ENCODE data around the gene ZMIZ1. TPM values are rescaled to one million over a fixed set of nuclear protein-coding genes. Genes with fewer than 3 reads are reported as not detected.

Gene ZMIZ1
- total and polyA plus RNA-seq, 4 donors = 3.9 to 19.1 (median 9.8) TPM

- H3K27me3 ChIP-seq (ENCODE audit: control insufficient read depth in 4 of 4, insufficient read depth in 4 of 4, low read length in 3 of 4) = no peaks in the 10 kb centered on the region
- no peak overlapping the region for H3K4me3 ChIP-seq (ENCODE audit: low read depth in 1 of 3, low read length in 3 of 3)
- no peak overlapping the region for H3K27ac ChIP-seq (ENCODE audit: low read depth in 1 of 2, low read length in 2 of 2)
- DNase-seq (ENCODE audit: low spot score) = peak; percentile 25
- 97% methylated on average over 11 of the region's 11 CpGs for WGBS
- H3K36me3 ChIP-seq (ENCODE audit: control insufficient read depth in 4 of 4, insufficient read depth in 3 of 4, low read depth in 1 of 4, low read length in 3 of 4) = peaks cover 26 to 62% (median 52%) of the 10 kb centered on the region in 4 donors
- H3K9ac ChIP-seq (ENCODE audit: low read depth in 1 of 2, low read length in 2 of 2) = no peak overlapping the region
- no peak for TF ChIP-seq TAF1 (conservative IDR thresholded peaks at IDR 0.05)
- TF ChIP-seq YY1 (IDR thresholded peaks at IDR 0.05) = no peak
- TF ChIP-seq ZBTB33 (IDR thresholded peaks at IDR 0.05) = no peak
- TF ChIP-seq SP1 (IDR thresholded peaks at IDR 0.05) = no peak
- no peak for TF ChIP-seq EGR1 (IDR thresholded peaks at IDR 0.05; ENCODE audit: low read depth in 2 of 2)
- no peak for TF ChIP-seq GABPA (IDR thresholded peaks at IDR 0.05 in 1 of 2, conservative IDR thresholded peaks at IDR 0.05 in 1 of 2)
- no peak for TF ChIP-seq RAD21 (IDR thresholded peaks at IDR 0.05)
- peaks cover 7 to 21% (median 8%) of the 10 kb centered on the region in 4 donors for H3K4me1 ChIP-seq (ENCODE audit: control insufficient read depth in 4 of 4, insufficient read depth in 4 of 4, low read length in 3 of 4)
- H3K9me3 ChIP-seq (ENCODE audit: control insufficient read depth in 4 of 4, low read length in 3 of 4) = no peaks in the 10 kb centered on the region
These were observed 283.5 kb downstream of the ZMIZ1 start for GRCh38 chr10:79352035-79352877.

- Histone ChIP-seq H3K4me1 (ENCODE audit: control insufficient read depth in 4 of 4, insufficient read depth in 4 of 4, low read length in 3 of 4) (peaks cover 7 to 21% (median 8%) of the 10 kb centered on the region in 4 donors), H3K27me3 (ENCODE audit: control insufficient read depth in 4 of 4, insufficient read depth in 4 of 4, low read length in 3 of 4) (no peaks in the 10 kb centered on the region), H3K9me3 (ENCODE audit: control insufficient read depth in 4 of 4, low read length in 3 of 4) (no peaks in the 10 kb centered on the region), H3K27ac (ENCODE audit: low read depth in 1 of 2, low read length in 2 of 2) (no peak overlapping the region), H3K9ac (ENCODE audit: low read depth in 1 of 2, low read length in 2 of 2) (no peak overlapping the region), H3K4me3 (ENCODE audit: low read depth in 1 of 3, low read length in 3 of 3) (no peak overlapping the region), H3K36me3 (ENCODE audit: control insufficient read depth in 4 of 4, insufficient read depth in 3 of 4, low read depth in 1 of 4, low read length in 3 of 4) (peaks cover 26 to 62% (median 52%) of the 10 kb centered on the region in 4 donors)
- no peak for TF ChIP-seq HNF4A (conservative IDR thresholded peaks at IDR 0.05)
- TF ChIP-seq GABPA (IDR thresholded peaks at IDR 0.05 in 1 of 2, conservative IDR thresholded peaks at IDR 0.05 in 1 of 2) = no peak
- no peak for TF ChIP-seq SP1 (IDR thresholded peaks at IDR 0.05)
- no peak for TF ChIP-seq FOXA1 (IDR thresholded peaks at IDR 0.05)
- TF ChIP-seq ZBTB33 (IDR thresholded peaks at IDR 0.05) = no peak
- no peak for TF ChIP-seq HNF4G (IDR thresholded peaks at IDR 0.05)
- no peak for TF ChIP-seq CTCF (IDR thresholded peaks at IDR 0.05; ENCODE audit: low read depth, low read length, missing input control)
- no peak for TF ChIP-seq RXRA (IDR thresholded peaks at IDR 0.05)
- no peak for TF ChIP-seq ATF3 (IDR thresholded peaks at IDR 0.05)
- no peak for TF ChIP-seq REST (IDR thresholded peaks at IDR 0.05)
- no peak for TF ChIP-seq EGR1 (IDR thresholded peaks at IDR 0.05; ENCODE audit: low read depth in 2 of 2)
- TF ChIP-seq YY1 (IDR thresholded peaks at IDR 0.05) = no peak
- no peak for TF ChIP-seq NR2F2 (IDR thresholded peaks at IDR 0.05)
- TF ChIP-seq JUND (IDR thresholded peaks at IDR 0.05) = no peak
- no peak for TF ChIP-seq FOXA2 (IDR thresholded peaks at IDR 0.05)
- TF ChIP-seq MAX (IDR thresholded peaks at IDR 0.05) = no peak
- no peak for TF ChIP-seq TAF1 (conservative IDR thresholded peaks at IDR 0.05)
- TF ChIP-seq RAD21 (IDR thresholded peaks at IDR 0.05) = no peak
- DNase-seq (ENCODE audit: low spot score) = no peak
- WGBS = 90% methylated on average over 8 of the region's 8 CpGs
These were observed 284.2 kb downstream of the ZMIZ1 start for GRCh38 chr10:79353000-79353406.
